OCI-M2 (cell line): ENCODE data around the gene FBLN2.
"Not testable (repeated sequence)": the region's sequence is repeated elsewhere in the genome, so short reads cannot be mapped to it uniquely, and the experiment has no call there.

Experiments used
- DNase-seq: peaks from one replicate; lab custom pipeline; 2025; ENCODE audit not compliant: unreplicated experiment; lab: John Stamatoyannopoulos, UW

Gene FBLN2

DNA sequence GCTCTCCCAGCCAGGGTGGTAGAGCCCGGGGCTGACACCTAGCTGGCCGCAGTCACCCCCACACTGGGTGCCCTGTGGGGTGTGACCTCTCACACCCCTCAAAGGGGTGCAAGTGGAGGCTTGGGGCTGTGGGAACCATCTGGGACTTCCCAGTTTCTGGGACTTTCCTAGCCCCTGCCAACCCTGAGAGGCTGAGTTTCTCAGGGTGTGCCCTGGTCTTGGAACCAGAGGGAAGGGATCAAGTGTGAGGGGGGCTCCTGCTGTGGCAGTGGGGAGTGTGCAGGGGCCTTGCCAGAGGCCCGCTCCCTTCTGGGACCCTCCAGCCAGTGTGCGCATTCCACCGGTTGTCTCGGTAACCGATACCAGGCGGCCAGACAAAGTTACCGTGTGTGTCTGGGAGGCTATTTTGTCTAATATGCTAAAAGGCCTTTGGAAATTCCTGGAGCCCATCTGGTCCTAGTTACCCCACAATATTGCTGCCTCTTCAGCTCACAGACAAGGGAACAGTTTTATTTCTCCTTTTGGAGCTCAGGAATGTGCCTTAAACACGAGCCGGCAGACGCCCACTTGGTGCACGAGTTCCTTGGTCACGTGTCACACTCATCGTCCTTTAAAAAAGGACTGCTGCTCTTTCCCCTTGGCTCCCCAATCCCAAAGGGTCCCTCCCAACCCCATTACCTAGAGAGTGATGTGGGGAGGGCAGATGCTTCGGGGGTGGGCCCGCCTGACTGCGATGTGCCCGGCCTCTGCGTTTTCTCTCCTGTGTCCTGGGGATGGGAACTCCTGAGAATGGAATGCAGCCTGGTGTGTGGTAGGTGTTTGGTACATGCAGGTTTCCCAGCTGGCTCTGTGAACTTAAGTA, 35.6 kb upstream of the FBLN2 start:
- DNase-seq, result no peak

DNA sequence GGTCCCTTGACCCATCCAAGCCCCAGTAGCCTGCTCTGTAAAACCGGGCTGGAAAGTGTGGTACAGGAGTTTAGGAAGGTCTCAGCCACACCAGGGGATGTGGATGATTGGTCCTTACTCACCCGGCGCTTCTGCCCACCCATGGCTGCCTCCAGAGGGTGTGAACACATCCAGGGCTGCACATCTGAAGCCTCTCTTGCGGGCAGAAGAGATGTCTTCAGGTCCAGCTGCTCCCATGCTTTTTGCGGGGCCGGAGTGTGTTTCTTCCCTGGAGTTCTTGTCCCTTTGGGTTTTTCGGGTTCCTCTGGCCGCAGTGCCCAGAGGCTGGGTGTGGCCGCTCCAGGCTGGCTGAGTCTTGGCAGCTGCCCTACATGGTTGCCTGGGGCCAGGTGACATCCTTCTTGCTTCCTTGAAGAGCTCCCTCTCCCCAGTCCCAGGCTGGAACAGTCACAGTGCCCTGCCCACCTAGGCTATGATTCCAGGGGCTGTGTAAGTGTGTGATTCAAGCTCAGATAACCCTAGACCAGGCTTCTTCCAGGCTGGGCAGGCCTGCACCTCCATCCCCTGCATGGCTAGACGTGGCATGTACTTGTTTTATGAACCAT, 34.9 kb upstream of the FBLN2 start:
- no peak for DNase-seq

DNA sequence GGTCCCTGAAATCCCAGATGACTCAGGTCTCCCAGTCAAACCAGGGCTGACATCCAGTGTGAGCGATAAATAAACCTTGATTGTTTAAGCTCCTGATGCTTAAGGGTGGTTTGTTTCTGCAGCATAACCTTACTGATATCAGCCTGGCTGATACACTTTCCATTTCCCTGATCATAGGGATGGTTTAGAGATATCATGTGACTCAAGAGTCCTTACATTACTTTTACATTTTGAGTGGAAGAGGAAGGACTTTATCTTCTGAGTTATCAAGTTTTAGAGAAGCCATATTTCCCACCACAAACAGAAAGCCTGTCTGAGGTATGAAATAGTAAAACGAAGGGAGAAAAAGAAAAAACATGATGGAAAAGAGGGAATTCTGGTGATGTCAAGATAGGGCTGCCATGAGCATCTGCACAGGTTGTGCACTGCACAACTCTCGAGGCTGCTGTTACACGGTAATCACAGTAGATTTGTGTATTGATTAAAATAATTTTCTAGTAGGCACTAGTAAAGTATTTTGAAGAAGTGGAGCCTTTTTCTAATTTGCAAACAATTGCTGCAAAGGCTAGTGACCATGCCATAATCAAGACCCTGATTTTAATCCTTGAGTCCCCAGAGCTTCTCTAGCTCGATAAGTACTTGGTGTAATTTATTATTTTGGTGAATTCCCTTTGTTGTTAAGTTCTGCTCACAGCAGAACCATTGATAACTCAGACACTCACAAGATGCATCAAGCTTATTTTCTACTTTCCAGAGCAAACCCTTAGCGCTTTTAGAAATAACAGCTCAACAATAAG, 34.1 kb upstream of the FBLN2 start:
- no peak for DNase-seq

DNA sequence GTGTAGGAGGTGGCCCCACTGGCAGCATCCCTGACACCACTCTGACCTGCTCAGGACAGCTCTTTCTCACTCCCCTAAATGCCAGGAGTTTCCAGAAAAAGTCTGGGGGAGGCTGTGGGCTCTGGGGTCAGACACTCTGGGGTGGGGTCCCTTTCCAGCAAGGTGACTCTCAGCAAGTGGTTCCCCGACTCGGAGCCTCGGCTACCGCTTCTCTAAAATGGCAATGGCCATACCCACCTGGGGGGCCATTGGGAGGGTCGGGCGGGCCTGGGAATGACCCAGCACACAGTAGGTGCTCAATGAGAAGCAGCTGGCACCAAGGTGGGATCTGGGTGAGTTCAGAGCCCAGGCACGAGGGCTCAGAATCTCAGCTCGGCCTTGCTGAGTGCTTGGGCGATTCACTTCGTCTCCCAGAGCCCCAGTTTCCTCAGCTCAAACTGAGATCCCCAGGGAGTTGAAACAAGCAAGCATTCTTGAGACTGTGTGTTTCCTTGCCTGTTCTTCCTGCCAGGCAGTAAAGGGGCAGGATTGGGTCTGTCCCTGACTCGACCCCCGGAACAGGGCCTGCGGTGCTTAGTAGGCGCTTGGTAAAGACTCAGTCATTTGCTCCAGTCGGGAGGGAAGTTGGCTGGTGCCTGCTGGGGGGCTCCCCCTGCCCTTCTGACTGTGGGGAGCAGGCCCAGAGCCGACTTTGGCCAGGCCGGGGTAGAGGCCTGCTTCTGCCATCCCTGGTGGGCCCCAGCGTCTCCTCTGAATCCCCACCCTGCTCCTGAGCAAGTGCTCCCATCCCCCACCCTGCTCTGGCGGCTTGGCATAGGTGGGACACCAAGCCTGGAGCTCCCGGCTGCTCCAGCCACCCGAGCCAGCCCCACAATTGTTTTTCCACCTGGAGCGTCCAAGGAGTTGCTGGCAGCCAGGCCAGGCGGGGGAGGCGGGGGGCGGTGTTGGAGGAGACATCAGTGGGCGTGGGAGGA, 32.9 kb upstream of the FBLN2 start:
- no peak for DNase-seq

DNA sequence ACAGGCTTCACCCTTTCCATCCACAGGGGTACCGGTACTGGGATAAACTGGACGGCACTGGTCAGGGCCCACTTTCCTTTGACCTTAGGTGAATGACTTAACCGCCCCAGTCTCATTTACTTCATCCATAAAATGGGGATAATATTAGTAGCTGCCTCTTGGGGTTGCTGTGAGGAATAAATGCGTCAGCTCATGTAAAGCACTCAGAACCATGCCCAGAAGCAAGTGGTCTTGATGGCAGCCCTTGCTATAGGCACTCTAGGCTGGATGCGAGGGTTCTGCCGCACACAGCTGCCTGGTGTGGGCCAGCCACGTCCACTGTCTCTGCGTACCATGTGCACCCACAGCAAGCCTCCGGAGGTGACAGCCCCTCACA, 32.2 kb upstream of the FBLN2 start:
- DNase-seq, result no peak

DNA sequence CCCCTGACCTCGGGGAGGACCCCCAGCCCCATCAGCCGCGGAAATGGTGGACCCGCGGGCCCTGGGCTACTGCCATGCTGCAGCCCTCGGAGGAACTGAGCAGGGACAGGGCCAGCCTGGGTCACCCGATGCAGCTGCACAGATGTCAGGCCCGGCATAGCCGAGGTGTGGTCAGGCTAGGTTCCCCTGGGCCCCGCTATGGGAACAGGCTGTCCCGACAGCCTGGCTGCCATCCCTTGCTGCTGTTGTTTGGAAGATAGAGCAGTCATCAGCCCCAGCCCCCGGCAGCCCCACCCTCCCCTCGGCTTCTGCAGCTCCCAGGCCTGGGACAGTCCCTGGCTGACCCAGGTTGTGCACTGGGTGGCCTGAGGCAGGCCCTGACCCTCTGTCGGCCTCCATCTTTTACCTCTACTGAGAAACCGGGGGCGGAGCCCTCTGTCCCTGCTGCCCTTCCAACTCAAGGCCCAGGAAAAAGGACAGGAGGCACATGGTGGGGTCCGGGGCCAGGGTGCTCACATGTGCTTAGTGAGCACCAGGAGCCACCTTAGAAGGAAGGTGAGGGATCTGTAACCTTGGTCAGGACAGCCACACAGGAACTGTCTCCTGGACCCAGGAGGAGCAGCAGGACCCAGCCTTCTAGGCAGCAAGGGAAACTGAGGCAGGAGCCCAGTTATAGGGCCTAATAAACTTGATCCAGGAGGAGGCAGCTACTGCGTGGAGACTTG, 31.5 kb upstream of the FBLN2 start:
- no peak for DNase-seq

DNA sequence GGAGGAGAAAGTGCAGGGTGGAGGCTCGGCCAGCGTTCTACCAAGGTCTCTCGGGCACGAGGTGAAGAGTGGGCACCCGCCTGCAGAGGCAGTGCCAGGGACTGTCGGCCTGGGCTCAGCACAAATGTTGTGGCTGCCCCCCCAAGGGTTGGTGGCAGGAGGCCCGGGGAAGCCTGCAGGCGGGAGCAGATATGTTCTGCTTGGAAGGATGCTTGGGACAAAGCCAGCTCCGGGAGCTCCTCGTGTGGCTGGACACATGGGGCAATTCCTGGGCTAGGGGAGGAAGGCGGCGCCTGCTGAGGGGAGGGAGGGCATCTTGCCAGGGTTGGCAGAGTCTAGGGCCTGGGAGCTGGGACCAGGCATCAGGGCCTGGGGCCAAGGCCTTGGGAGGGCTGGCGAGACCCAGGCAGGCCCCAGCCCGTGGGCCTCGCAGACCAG, 30.4 kb upstream of the FBLN2 start:
- DNase-seq, result no peak

DNA sequence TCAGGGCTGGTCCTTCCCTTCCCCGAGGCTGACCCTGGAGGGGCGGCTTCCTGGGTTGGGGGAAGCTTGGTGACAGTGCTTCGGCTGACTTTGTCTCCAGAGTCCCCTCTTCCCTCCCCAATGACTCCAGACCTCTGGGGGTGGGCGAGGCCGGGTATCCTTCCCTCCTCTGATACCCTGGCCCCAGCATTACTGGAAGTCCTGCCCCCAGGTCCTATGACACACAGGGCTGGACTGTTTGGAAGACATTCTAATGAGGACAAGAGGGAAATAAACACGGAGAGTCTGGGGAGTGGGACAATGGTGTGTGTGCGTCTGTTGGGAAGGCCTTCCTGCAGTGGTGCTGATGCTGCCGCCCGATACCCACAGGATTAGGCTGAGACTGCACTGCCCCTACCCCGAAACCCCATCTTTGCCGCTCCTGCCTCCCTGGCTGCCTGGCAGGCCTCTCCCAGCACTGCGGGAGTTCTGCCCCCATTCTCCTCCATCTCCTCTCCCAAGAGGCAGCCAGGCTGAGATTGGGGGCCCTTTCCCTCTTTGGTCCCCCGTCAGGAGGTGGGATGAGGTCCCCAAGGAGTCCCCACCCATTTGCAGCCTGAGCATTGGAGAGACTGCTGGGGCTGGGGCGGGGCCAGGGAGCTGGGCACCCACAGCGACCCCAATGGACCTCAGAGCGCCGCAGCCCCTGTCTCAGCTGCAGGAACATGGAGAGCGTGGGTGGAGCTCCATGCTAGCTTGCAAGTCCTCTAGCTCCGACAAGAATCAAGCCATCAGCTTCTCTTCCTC, 29.7 kb upstream of the FBLN2 start:
- DNase-seq, result no peak

DNA sequence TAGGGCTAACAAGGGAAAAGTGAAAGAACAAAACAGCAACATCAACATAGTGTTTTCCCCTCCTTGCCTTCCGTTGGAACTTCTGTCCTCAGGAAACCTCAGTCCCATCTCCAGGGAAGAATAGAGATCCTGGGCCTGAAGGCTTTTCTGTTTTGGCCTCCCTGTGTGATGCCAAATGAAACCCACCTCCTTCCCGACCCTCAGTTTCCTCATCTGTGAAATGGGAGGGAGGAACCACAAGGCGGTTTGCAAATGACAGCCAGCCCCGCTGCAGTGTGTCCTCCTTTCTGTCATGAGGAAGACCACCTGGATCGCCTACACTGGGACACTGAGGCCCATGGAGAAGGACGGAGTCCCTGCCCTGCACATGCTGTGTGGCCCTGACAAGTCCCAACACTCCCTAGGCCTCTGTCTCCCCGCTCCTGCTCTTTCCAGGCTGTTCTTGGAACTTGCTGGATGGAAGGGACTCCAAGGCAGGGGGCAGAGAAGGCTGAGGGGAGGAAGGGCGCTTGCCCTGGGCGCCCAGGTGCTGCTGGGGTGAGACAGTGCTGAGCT, 28.5 kb upstream of the FBLN2 start:
- DNase-seq, result no peak

DNA sequence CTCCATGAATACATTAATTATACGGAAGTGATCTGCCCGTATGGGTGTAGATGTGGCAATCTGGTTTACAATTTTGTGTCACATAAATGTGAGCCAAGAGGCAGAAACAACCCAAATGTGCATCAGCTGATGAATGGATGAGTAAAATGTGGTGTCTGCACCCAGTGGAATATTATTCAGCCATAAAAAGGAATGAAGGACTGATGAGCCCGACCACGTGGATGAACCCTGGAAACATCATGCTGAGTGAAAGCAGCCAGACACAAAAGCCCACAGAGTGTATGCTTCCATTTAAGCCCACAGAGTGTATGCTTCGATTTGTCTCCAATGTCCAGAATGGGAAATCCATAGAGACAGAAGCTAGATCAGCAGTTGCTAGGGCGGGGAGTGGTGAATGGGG, 27.6 kb upstream of the FBLN2 start:
- no peak for DNase-seq

DNA sequence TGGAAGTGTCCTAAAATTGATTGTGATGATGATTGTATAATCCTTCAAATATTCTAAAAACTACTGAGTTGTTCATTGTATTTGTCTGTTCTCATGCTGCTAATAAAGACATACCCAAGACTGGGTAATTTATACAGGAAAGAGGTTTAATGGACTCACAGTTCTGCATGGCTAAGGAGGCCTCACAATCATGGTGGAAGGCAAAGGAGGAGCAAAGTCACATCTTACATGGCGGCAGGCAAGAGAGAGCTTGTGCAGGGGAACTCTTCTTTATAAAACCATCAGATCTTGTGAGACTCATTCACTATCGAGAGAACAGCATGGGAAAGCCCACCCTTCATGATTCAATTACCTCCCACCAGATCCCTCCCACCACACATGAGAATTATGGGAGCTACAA, 27.2 kb upstream of the FBLN2 start:
- not testable (repeated sequence) for DNase-seq

DNA sequence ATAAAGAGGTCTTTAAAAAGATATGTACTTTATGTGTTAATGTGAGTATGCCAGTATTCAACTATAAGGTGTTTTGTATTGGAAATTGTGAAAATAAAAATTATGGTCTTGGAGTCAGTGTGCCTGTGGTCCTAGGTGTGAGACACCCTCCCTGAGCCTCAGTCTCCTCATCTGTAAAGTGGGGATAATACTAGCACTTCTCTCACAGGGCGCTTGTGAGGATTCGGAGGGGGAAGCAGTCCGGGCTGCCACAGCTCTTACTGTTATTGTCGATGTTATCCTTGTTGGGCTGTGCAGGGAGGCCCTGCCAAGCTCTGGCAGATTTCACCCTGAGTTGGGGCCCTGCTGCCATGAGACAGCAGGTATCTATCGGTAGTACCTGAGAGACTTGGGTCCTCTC, 26.7 kb upstream of the FBLN2 start:
- no peak for DNase-seq

DNA sequence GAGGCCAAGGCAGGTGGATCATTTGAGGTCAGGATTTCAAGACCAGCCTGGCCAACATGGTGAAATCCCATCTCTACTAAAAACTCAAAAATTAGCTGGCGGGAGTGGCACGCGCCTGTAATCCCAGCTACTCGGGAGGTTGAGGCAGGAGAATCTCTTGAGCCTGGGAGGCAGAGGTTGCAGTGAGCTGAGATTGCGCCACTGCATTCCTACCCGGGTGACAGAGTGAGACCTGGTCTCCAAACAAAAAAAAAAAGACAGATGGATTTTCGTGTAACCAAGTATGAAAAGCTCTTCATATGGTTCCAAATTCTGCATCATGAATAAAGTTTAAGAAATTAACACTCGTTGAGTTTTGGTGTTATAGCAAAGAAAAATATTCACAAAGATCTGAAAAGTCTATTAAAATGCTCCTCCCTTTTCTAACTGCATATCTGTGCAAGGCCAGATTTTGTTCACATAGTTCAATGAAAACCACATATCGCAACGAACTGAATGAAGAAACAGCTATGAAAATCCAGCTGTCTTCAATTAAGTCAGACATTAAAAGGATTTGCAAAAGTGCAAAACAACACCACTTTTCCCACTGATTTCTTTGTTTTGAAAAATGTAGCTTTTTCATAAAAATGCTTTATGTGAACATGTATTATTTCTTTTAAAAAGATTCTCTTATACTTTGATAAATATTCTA, 23.8 kb upstream of the FBLN2 start:
- DNase-seq, result no peak

DNA sequence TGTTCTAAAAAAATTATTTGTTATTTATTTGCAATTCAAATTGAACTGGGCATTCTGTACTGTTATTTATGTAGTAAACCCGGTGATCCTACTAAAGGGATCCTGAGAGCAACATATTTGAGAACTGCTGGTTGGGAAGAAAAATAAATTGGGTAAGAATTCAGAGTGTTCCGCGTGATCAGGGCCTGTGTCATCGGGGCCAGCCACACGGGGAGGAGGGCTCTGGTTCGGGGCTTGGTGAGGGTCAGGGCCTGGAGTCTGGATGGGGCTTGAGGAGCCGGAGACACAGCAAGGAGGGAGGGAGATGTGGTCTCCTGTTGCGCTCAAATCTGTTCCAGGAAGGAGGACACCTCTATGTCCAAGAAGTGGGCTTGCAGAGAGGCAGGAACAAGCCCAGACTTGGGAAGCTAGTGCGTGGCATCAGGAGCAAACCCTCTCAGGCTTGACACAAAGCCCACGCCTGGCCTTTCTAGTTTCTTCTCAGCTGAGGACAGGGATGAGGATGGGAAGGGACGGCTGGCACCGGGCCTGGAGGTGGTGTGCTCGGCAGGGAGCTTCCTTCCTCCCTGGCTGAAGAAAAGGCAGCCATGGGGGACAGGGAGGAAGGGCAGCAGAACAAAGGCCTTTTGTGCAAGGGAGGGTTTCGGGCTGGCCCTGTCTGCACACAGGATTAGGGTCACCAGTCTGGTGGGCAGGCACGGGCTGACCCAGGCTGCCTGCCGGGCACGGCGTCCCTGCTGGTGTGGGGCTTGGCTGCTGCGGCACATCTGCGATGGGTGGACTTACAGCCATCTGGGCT, 22.9 kb upstream of the FBLN2 start:
- DNase-seq, result no peak

DNA sequence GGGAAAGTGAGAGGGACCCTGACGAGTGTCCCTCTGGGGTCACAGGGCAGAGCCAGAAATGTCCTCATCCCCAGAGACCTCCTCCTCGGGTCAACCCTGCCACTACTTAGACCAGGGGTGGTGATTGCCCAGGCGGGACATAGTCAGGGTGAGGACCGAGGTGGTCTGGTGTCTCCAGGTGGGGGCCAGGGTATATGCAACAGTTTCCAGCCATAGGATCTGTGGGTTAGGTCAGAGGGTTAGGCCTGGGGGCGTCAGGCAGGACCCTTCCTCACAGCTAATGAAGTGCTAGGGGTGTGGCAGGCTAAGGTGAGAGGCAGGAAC, 22.3 kb upstream of the FBLN2 start:
- DNase-seq, result no peak

DNA sequence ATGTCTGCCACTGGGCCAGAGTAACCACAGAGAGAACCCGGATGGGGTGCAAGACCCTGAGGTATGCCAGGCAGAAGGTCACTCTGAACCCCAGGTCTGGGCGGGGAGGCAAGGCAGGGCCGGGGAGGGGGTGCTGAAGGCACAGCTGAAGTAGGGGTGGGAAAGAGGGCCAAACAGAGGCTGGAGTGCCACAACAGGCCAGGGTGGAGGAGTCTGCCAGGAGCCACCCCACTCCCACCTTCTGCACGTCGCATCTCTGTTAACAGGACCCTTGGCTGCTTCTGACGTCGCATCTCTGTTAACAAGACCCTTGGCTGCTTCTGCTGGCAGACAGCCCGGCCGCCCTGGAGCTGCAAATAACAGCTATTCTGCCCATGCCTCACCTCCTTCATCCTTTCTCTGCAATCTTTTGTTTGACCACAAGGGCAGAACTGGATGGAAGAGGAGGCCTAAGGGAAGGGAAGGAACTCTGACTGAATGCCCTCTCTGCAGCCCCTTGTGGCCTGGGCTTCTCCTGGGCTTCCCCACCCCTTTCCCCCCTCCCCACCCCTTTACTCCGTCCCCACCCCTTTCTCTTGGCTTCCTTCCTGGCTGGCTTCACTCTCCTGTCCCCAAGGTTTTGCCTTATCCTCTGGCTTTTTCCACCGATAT, 20.6 kb upstream of the FBLN2 start:
- DNase-seq, result no peak
